ENCODE results near the gene OASL. TPM values are rescaled to one million over a fixed set of nuclear protein-coding genes. Genes with fewer than 3 reads are reported as not detected.
"Not testable (repeated sequence)": the region's sequence is repeated elsewhere in the genome, so short reads cannot be mapped to it uniquely, and the experiment has no call there.

The OASL gene, protein sequence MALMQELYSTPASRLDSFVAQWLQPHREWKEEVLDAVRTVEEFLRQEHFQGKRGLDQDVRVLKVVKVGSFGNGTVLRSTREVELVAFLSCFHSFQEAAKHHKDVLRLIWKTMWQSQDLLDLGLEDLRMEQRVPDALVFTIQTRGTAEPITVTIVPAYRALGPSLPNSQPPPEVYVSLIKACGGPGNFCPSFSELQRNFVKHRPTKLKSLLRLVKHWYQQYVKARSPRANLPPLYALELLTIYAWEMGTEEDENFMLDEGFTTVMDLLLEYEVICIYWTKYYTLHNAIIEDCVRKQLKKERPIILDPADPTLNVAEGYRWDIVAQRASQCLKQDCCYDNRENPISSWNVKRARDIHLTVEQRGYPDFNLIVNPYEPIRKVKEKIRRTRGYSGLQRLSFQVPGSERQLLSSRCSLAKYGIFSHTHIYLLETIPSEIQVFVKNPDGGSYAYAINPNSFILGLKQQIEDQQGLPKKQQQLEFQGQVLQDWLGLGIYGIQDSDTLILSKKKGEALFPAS
- polyA plus RNA-seq (ENCODE audit: insufficient read length in 3 of 3), result under 1 TPM in 1 of 3 donors, not detected in 2; 0.03 TPM
- long read RNA-seq, donor 1, result 0 reads
- long read RNA-seq, donor 2, result 0 reads
- long read RNA-seq, donor 3, result 0 reads
- long read RNA-seq, donor 4, result 0 reads
- long read RNA-seq, donor 5, result 0 reads
- long read RNA-seq, donor 6, result 0 reads
- long read RNA-seq, donor 7, result 0 reads
- long read RNA-seq, donor 8, result 0 reads
- long read RNA-seq, donor 9, result 0 reads
- long read RNA-seq, donor 10, result 0 reads
- long read RNA-seq, donor 11, result 0 reads
- long read RNA-seq, donor 12, result 0 reads
- long read RNA-seq, donor 13, result 0 reads
- long read RNA-seq, donor 14, result 0 reads
- long read RNA-seq, donor 15, result 0 reads
- long read RNA-seq, donor 16, result 0 reads

DNA sequence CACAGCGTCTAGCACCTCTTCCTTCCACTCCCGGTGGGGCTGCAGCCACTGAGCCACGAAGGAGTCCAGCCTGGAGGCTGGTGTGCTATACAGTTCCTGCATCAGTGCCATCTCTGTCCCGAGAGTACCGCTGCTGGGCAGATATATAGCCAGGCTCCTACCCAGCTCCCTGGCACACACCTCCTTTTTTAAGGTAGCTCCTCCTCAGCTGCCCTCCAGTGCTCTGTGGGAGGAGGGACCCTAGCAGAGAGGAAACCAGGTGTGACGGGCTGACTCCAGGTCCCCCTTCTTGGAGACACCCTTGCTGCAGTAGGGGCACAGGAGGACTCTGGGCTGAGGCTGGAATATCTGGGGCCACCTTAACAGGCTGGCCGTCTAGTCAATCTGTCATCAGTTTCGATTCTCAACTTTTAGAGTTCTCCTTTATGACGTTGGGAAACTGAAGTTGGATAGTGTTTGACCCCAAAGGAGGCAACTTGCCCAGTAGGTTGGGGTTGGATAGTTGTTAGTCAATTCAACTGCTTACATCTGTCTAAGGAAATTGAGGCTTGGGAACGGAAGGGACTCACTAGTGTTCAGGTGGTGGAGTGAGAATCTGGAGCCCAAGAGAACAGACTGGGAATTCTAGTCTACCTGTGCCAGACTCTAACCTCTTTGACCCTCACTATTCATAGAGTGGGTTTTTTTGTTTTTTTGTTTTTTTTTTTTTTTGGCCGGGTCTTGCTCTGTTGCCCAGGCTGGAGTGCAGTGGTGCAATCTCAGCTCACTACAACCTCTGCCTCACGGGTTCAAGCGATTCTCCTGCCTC is at the start of gene OASL:
Gene OASL, minus strand, starts transcription at position 386 of the 808 bp plus-strand sequence. Its CDS starts 275 bp downstream, at position 111.
- DNase-seq, result no peak

DNA sequence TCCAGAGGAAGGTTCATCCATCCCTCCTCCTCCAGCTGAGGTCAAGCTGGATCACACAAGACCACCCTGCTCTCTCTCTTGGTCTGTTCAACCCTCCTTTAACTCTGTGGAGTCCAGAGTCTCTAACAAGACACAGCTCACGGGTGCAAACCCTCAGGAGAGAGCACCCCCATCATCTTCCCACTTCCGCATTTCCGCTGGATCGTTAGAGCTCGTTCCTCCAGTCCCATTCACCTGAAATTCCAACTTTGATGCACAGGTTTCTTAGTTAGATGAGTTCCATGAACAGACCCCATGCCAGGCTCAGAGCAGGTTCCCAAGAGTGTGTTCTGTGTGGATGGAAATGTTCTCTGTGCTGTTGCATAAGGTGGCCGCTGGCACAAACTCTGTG is 49.1 kb upstream of the OASL start:
- no peak for DNase-seq

DNA sequence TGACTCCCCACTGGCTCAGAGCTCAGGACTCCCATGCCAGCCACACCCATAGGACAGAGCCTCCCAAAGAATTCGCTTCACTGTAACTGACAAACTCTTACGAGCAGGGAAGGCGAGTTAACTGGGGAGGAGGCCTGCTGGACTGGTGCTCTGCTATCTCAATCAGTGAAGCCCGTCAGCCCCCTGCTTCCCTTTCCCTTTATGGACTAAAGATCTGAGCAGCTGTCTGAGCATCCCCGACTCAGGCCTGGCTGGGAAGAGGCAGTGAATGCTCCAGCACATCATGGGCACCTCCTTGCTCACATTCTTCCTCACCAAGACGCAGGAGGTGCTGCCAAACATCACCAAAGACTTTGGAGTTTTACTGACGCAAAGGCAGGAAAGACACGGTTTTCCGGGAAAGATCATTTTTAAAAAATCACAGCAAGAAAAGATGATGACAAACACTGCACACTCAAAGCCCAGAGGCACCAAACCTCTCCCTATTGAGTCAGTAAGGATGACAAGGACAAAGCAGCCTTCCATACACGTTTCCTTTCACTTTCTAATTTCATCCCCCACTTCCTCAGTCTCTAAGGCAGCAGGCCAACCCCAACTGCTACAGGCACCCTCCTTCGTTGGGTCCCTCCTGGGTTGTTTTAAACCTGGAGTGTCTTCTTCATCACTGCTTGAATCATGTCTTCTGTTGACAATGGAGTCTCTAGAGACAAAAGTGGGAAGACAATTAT is 48.6 kb upstream of the OASL start:
- no peak for DNase-seq

DNA sequence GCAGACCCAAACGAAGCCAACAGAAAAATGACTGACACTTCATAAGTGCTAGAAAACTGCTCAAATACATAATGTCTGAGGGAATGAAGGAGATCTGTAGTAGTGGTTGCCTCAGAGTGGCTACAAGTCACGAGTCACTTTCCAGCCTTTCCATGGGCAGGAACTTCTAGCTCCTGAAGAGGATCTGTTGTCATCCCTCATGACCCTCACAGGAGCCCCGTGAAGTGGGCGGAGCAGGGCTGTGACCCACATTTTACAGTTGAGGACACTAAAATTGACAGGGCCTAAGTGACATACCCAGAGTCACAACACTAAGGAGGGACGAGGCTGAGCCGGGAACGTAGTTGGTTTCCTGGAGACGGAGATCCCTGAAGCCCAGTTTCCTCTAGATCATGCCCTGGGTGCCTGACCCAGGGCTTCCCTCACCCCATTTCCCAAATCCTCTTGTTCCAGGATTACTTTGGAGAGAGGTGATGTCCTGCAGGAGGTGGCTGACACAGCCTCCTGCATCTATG is 47.8 kb upstream of the OASL start:
- no peak for DNase-seq

DNA sequence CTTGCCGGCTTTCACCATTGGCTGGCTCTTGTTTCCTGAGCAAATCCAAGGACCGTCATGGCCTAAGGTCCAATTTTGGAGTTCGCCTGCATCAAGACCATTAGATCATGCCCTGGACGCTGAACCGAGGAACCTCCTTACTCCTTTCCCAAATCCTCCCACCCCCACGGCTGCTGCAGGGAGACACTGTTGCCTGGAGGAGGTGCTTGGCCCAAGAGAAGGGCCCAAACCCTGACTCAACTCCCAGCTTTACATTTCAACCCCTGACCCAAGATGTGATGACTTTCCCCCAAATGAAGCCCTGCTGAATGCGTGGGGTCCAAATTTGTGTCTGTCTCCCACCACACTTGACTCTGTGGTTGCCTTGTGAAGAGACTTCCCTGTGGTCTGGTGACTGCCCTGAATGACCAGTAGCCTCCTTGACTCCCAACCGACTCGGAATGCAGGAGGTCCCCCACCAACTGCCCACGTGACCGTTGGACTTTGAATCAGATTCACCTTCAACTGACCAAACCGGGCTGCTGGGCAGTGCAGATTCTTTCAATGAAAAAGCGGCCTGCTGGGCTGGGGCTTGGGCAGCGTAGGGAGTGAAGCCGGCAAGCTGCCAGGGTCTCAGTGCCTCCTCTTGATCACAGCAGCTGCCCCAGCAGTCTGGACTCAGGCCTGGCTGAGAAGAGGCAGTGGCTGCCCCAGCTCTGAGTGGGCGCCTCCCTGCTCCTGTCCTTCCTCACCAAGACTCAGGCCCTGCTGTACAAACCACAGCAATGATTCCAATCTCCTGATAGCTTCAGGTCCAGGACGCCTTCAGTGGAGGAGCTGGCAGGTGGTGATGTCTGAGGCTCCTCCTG is 46.7 kb upstream of the OASL start:
- DNase-seq, result no peak

DNA sequence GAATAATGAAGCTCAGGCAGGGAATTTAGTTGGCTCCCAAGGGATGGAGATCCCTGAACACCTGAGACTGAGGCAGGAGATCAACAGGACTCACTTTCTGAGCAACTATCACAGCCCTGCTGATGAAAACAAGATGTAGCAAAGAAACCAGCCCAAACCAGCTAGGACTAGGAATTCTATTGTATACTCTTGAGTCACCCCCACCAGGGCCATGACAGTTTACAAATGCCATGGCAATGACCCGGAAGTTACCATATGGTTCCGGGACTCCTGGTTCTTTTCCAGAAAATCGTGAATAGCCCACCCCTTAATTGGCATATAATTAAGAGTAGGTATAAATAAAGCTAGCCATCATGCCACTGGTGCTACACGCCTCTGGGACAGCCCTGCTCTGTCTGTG is 46.0 kb upstream of the OASL start:
- no peak for DNase-seq

DNA sequence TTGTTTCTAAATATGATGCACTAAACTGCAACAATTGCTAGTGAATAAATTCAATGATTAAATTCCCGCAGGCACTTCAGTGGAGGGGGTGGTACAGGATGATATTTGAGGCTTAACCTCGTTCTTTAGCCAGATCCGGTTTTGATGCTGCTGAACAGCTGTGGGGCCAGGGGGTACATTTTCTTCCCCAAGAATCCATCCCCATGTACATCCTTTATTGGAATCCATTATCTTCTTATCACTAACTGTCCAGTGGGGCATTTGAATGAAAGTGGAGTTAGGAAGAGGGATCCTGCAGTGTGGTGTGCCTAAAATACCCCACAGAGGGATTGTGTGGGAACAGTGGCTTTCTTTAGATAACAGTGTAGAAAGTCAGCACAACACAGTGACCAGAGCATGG is 45.2 kb upstream of the OASL start:
- no peak for DNase-seq

DNA sequence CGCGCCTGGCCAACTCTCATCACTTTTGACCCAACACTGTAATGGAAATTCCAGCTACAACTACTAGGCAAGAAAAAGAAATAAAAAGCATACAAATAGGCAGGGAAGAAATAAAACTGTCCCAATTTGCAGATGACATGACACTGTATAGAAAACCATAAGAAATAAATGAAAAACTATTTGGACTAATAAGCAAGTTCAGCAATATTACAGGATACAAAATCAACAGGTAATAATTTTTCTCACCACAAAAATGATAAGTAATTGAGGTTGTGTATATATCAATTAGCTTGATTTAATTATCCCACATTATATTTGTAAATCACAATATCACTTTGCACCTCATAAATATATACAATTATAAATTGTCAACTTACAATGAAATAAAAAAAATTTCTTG is 41.9 kb upstream of the OASL start:
- no peak for DNase-seq

DNA sequence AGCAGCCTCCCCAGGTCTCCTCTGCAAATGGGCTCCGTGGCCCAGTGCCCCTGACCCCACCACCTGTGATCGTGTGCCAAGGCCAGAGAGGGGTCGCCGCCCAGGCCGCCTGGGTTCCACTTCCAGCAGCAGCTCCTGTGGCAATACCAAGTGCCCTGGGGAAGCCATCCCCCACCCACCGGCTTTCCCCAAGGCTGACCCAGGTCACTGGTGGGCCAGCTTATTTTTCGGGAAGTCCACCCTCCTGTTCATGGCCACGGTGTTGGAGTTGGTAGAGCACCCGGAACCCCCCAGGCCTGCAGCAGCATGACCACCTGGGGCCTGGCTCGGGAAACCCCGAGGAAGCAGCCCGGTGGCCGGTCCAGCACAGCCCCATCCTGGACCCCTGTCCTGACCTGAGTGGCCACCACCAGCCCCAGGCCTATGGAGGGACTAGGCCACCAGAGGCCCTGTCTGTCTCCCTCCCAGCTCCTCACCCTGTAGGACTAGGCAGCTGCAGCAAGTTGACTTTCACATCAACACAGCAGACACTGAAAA is 40.8 kb upstream of the OASL start:
- no peak for DNase-seq

DNA sequence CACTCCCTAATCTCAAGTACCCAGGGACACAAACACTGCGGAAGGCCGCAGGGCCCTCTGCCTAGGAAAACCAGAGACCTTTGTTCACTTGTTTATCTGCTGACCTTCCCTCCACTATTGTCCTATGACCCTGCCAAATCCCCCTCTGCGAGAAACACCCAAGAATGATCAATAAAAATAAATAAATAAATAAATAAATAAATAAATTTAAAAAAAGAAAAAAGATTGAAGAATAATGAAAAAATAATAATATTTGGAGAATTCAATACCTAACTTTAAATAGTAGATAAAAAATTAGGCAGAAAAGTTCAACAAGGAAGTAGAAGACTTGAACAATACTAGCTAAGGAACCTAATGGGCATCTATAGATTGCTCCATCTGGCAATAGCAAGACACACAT is 38.4 kb upstream of the OASL start:
- not testable (repeated sequence) for DNase-seq

DNA sequence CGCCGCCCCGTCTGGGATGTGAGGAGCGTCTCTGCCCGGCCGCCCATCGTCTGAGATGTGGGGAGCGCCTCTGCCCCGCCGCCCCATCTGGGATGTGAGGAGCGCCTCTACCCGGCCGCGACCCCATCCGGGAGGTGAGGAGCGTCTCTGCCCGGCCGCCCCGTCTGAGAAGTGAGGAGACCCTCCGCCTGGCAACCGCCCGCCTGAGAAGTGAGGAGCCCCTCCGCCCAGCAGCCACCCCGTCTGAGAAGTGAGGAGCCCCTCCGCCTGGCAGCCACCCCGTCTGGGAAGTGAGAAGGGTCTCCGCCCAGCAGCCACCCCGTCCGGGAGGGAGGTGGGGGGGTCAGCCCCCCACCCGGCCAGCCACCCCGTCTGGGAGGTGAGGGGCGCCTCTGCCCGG is 36.9 kb upstream of the OASL start:
- DNase-seq, result not testable (repeated sequence)

DNA sequence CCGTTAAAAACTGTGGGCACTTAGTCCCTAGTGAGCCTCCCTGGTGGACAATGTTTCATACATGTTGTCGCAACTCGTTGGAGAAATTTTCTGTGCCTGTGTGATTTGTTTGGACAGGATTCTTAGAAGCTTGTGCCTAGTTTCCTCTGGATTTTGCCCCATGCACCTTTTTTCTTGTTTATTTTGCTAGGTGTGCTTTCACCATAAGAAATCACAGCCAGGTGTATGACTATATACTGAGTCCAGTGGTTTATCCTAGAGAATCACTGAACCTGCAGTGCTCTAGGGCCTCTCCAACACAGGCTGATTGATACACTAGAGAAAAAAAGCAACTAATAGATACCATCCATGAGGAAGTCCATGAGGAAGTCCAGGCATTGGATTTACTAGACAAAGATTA is 33.1 kb upstream of the OASL start:
- no peak for DNase-seq

DNA sequence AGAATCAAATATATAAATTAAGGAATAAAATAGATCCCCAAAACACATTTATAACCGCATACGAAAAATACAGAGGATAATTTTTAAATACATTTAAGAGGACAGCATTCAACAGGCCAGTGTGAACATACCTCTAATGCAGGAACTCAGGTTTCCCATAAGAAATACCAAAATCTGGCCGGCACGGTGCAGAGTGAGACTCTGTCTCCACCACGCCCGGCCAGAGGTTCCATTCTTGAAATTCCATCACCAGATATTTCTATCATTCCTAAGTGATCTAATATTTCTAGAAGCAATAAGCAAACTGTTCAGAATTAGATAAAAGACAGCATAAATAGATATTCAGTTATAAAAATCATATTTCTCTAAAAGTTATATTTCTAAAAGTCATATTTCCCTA is 30.2 kb upstream of the OASL start:
- no peak for DNase-seq

DNA sequence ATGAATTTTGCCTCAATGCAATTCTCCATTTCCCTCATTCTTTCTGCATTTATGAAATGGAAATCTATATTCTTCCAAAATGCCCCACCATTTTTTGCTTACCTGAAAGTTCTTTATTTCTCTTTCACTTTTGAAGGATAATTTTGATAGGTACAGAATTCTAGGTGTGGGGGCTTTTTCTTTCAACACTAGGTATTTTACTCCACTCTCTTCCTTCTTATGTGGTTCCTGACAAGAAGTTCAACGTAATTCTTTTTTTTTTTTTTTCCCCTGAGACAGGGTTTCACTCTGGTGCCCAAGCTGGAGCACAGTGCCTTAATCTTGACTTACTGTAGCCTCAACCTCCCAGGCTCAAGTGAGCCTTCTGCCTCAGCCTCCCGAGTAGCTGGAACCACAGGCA is 26.3 kb upstream of the OASL start:
- DNase-seq, result no peak

DNA sequence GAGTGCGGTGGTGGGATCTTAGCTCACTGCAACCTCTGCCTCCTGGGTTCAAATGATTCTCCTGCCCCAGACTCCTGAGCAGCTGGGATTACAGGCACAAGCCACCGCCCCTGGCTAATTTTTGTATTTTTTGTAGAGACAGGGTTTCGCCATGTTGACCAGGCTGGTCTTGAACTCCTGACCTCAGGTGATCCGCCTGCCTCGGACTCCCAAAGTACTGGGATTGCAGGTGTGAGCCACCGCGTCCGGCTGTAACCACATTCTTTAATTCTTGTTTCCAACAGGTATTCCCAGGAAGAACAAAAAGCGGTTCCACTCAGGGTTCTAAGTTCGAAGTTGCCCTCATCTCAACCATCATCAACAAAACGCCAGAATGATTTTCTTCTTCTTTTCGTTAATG is 25.5 kb upstream of the OASL start:
- DNase-seq, result not testable (repeated sequence)

DNA sequence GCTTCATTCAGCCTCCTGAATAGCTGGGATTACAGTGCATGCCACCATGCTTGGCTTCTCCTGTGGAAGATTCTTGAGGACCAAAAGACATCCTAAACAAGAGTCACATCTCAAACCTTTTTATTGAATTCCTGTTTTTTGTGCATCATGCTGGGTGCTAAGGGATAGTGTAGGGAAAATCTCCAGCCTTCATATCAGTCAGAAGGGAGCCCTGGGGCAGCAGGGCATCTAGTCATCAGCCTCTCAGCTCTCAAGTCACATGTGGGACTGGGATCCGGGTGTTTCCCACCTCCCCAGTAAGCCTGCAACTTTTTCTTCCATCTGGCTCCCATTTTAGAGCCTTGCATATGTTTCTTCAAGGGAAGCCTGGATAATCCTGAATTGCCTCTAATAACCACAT is 25.1 kb upstream of the OASL start:
- no peak for DNase-seq

DNA sequence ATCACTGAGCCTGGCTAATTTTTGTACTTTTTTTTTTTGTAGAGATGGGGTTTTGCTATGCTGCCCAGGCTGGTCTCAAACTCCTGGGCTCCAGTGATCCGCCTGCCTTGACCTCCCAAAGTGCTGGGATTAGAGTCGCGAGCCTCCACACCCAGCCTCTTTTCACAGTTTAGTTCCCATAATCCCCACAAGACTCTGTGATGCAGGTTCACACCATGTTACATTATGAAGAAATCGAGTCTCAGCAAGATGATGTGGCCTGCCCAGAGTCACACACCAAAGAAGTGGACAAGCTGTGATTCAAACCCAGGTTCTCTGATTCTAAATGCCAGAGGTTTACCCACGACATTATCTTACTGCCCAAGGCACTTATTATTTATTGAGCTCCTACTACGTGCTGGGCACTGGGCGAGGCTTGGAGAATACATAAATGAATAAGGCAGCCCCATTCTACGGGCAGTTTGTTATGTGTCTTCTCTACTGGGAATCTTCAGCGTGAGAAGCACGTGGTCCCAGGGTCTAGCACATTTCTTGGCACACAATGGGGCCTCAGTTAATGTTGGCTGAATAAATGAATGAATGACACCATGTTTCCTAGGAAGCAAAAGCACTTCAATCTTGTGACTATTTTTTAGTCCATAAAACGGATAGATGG is 23.5 kb upstream of the OASL start:
- no peak for DNase-seq

DNA sequence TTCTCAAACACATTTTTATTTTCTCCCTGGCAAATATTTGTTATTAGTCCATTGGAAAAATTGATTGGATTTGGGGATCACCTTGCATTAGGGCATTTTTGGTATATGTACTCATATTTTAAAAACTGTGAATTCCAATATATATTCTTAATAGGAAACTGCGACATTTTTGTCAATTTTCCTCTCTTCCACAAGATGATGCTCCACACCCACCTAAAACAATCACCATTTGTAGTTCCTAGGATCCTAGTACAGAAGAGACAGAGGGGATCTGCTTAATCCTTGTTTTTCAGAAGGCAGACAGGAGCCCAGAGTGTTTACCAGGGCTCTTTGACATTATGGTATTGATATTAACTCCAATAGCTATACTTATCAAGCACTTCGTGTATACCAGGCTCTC is 22.8 kb upstream of the OASL start:
- DNase-seq, result no peak
